Eye (tissue), 1 donor: ENCODE measurements around the gene EPM2AIP1.
"Not testable (repeated sequence)": the region's sequence is repeated elsewhere in the genome, so short reads cannot be mapped to it uniquely, and the experiment has no call there.

Source experiments
- DNase-seq: peaks from one replicate; pipeline ENCODE4 v3.0.0-alpha.2; 2015

Gene EPM2AIP1

DNA sequence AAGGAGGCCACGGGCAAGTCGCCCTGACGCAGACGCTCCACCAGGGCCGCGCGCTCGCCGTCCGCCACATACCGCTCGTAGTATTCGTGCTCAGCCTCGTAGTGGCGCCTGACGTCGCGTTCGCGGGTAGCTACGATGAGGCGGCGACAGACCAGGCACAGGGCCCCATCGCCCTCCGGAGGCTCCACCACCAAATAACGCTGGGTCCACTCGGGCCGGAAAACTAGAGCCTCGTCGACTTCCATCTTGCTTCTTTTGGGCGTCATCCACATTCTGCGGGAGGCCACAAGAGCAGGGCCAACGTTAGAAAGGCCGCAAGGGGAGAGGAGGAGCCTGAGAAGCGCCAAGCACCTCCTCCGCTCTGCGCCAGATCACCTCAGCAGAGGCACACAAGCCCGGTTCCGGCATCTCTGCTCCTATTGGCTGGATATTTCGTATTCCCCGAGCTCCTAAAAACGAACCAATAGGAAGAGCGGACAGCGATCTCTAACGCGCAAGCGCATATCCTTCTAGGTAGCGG is at the start of gene EPM2AIP1:
EPM2AIP1 (minus strand) TSS at position 326 of the 520 bp plus-strand sequence; CDS start at position 272, 54 bp downstream.
- DNase-seq = no peak

DNA sequence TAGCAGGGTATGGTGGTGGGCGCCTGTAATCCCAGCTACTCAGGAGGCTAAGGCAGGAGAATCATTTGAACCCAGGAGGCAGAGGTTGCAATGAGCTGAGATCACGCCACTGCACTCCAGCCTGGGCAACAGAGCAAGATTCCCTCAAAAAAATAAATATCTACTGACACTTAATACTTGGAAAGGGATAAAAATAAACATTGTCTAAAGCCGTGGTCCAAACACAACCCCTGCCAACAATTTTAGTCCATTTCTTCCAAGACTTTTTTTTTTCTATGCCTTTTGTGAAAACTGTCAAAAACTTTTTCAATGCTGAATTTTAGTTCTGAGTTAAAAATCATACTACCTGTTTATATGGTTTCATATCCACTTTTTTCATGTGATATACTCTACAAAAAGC is 49.8 kb upstream of the EPM2AIP1 start:
- DNase-seq = not testable (repeated sequence)

DNA sequence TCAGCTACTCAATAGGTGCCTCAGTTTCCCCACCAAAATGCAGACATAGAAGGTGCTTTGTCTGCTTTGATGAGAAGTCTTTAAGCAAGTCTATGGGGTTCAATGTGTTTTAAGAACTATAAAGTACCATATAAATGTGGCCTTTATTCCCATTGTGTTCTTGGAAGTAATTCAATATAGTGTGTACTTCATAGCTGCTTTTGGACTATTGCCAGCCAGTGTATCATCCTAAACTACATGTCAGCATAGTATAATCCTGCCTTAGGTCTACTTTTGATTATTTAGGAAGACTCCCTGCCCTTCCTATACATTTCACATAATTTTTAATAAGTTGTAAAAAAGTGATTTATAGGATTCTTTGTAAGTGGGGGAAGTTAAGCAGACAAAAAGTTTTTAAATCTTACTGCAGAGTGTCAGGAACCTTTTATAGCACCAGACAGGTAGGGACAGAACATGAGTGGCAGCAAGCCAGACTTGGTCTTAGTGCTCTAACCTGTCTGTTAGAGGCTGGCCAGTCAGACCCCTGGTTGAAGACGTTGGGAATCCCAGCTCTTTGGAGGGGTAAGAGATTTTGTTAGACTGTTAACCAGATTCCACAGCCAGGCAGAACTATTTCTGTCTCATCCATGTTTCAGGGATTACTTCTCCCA is 48.7 kb upstream of the EPM2AIP1 start:
- no peak for DNase-seq

DNA sequence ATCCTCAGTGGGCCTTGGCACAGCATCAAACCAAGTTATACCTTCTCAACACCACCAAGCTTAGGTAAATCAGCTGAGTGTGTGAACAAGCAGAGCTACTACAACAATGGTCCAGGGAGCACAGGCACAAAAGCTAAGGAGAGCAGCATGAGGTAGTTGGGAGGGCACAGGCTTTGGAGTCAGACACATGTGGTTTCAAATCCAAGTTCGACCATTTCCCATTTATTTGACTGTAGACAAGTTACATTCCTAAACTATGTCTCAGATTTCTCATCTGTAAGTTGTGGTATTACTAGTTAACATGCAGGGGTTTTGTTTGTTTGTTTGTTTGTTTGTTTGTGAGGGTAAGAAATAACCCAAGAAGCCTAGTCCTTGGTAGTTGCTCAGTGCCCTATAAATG is 47.3 kb upstream of the EPM2AIP1 start:
- DNase-seq = no peak

DNA sequence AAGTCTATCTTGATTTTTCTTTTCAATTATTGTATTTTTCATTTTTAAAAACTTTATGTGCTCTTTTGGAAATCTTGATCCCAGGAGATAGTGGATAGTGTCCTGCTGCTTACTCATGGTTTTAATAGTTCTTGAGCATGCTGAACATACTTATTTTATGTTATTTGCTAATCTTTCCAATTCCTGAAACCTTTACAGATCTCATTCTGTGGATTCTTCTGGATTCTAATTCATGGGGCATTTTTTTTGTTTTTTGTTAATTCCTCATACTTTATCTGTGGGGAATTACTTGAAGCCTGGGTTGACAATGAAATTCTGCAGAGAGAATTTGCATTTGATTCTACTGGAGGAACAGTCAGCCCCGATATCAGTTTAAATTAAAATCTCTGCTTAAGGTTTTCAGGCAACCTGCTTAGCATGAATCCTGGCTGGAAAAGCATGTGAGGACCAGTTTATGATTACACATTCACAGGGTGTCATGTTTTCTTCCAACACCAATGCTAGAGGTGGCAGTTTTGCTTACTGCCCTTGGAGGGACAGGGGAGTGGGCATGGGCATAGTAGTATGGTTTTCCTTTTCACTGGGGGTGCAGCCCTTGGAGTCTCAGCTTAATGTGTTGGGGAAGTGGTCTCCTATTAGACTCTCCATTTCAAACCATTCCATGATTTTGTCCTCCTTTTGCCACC is 46.4 kb upstream of the EPM2AIP1 start:
- DNase-seq = no peak

DNA sequence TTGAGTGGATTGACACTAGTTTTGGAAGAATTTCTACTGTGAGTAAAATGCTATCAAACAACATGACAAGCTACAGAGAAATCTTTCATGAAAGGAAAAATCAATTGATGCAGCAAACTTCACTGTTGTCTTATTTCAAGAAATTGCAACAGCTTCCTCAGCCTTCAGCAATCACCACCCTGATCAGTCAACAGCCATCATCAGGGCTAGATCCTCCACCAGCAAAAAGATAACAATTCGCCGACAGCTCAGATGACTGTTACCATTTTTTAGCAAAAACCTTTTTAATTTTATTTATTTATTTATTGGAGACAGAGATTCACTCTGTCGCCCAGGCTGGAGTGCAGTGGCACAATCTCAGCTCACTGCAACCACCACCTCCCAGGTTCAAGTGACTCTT is 44.4 kb upstream of the EPM2AIP1 start:
- no peak for DNase-seq

DNA sequence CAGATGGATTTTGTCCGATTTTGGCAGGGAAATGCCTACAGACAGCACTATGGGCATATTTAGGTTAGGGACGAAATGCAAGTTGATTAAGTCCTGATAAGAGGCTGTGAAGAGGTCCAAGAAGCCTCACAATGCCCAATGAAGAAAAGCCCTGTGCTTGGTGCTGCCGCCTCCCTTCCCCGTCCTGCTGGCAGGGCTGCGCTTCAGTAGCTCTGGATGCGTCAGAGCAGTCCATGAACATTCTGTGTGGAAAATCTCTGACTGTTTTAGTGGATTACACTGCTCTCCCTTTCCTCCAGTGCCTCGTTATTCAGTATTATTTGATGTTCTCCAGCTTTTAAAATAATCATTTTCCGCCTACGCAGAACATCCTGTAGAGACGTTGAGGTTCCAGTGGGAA is 40.0 kb upstream of the EPM2AIP1 start:
- no peak for DNase-seq

DNA sequence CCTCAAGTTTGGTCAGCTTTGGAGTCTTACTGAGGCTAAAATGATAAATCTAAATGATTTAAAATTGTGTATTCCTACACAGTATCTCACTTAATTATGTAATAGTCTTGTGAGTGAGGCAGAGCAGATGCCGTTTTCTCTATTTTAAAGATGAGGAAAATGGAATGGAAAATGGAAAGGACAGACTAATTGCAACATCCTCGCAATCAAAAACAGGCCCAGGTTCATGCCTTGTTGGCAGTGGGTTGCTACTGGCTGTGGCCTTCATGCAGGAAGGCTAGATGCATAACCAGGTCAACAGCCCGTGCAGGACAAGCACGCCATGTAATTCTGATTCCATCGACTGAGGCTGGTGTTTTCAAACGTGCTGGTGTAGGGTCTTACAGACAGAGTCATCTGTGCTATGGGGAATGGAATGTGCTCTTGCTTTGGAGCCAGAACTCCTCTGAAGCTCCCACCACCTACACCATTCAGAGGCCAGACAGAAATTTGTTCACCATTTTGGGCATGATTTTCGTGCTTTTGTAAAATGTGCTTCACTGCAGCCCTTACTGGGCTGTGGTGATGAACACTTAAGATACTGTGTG is 38.3 kb upstream of the EPM2AIP1 start:
- DNase-seq = no peak

DNA sequence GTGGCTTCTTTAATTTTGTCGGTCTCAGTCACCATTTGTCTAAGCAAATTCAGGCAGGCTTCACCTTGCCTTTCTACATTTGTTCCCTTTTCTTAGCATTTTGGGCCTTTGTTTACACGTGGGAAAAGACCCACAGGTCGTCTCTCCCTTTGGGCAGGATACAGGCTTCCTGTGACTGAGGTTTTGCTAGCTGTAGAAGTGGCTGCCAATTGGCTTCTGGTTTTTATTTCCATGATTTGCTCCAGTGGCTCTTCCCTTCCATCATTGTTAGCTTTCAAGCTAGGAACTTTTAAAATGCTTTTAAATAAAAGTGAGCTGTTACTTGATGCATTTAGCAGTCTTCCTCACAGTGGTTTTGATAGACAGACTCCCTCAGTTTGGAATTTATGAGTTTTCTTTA is 37.7 kb upstream of the EPM2AIP1 start:
- DNase-seq = no peak

DNA sequence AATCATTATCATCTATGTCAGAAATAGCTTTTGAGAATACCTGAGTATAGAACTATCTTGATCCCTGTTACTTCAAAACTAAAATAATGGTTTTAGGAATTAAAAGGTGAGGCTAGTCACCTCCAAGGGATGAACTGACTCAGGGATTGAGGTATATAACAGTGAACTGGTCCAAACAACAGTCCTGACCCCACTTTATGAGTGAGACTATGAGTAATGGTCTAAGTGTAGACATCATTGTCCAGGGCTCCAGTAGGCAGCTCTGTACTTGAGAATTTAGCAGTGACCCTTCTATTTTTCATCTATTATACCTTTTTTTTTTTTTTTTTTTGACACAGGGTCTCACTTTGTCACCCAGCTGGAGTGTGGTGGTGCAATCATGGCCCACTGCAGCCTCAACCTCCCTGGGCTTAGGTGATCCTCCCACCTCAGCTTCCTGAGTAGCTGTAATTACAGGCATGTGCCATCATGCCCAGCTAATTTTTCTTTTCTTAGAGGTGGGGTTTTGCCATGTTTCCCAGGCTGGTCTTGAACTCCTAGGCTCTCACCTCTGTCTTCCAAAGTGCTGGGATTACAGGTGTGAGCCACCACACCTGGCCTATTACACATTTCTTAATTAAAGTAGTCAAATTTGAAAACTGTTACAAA is 36.7 kb upstream of the EPM2AIP1 start:
- DNase-seq = no peak

DNA sequence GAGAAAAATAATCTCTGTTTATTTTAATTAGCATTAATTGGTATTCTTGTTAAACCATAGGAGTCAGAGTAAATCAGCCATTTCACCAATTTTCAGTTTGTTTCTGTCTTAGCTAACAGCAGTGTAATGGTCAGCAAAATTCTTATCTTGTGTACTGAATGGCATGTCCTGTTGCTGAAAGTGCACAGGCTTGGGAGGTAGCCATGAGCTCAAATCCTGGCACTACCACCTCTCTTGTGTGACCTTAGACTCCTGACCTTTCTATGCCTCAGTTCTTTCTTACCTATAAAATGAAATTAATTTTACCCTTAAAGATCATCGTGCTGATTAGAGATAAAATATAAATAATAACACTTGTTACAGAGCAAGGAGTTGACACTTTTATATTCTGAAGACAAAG is 36.2 kb upstream of the EPM2AIP1 start:
- no peak for DNase-seq

DNA sequence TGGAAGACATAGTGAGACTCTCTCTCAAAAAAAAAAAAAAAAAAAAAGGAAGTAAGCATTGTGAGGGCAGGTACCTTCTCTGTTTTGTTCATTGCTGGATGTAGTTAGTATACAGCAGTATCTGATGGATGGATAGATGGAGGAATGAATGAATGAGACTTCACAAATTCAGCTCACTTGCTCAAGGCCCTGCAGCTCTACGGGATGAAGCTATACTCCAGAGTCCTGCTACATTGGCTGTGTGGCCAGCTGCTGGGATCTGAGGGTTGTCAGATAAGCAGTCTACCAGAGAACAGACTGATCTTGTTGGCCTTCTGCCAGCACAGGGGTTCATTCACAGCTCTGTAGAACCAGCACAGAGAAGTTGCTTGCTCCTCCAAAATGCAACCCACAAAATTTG is 35.4 kb upstream of the EPM2AIP1 start:
- DNase-seq = no peak

DNA sequence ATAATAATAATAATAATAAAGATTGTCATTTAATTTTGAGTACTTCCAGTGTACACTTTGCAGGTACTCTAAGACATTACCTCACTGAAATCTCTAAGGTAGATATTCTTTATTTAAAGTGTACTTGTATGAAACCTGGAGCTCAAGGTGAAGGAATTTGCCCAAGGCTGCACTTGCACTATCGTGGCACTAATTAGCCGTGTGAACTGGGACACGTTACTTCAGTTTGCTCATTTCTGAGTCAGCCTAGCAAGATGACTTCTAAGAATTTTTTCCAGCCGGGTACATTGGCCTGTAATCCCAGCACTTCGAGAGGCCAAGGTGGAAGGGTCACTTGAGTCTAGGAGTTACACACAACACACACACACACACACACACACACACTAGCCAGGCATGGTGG is 33.9 kb upstream of the EPM2AIP1 start:
- DNase-seq = no peak

DNA sequence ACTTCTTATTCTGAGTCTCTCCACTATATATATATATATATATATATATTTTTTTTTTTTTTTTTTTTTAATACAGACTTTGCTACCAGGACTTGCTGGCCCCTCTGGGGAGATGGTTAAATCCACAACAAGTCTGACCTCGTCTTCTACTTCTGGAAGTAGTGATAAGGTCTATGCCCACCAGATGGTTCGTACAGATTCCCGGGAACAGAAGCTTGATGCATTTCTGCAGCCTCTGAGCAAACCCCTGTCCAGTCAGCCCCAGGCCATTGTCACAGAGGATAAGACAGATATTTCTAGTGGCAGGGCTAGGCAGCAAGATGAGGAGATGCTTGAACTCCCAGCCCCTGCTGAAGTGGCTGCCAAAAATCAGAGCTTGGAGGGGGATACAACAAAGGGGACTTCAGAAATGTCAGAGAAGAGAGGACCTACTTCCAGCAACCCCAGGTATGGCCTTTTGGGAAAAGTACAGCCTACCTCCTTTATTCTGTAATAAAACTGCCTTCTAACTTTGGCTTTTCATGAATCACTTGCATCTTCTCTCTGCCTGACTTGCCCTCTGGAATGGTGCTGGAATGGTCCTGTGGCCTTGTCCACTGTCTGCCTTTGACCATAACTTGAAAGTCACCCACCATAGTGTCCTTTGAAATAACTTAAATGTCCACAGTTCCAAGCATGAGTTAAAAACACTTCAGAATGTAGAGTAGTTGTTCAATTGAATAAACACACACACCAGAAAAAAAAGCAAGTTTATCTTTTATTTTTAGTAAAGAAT is 32.8 kb upstream of the EPM2AIP1 start:
- DNase-seq = no peak

DNA sequence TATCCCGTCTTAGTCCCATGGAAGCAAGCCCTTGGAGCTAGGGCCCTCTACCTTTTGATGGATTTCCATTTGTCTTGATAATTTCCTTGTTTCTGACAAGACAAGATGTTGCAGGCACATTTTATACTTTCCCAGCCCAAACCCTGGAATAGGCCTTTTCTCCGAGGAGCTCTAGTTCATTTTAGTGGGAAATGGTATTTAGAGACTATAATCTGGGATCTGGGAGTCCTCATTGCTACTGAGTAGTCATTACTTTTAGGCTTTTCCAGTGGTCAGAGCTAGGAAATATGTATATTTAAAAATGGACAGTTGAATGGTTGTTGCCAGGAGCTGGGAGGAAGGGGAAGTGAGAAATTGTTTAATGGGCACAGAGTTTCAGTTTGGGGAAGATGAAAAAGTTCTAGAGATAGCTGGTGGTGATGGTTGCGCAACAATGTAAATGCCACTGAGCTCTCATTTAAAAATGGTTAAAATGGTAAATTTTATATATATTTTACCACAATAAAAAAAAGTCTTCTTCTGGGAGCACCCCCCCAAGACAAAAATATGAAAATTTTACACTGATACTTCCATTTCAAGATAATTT is 32.0 kb upstream of the EPM2AIP1 start:
- DNase-seq = no peak

DNA sequence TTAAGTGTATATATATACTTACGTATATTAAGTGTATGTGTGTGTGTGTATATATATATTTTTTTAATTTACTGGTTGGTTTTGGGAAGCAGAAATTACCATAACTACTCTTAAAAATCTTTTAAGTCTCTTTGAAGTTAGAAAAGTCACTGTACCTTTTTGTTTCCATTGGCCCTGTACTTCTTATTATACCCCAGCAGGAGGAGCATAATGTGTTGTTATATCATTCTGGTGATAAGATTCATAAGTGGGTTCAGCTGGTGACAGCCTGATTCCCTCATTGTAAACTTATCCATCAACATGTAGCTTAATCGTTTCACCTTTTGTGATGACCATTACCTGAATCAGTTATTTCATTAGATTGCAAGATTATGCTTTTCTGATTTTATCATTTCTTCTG is 31.2 kb upstream of the EPM2AIP1 start:
- DNase-seq = no peak

DNA sequence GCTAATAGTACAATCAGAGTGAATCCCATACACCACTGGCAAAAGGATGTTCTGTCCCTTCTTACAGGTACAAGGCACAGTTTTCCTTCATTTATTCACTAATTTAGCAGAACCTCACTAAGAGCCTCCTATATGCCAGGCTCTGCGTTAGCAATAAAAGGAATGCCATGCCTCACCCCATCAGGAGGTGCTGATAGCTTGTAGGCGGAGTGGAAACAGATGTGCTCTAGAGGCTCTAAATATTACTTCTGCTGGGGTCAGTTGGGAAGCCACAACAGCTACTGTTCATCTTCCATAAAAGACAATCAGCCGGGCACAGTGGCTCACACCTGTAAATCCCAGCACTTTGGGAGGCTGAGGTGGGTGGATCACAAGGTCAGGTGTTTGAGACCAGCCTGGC is 24.8 kb upstream of the EPM2AIP1 start:
- DNase-seq = no peak

DNA sequence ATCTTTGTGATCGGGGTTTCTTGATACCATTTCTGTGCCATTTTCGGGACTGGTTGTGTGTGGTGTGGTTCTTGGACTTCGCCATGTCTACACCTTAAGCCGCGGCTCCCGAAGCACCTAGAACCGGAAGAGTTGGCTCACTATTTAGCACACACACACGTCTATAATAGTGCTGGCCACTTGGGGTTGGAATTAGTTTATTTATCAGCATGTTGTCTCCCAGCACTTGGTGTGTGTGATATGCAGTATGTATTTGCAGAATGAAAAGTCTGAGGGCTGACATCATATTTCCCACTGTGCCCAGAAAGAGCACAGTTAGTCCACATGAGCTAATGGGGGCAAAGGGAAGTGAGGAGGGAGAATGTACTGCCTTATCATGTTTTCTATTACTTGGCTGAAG is 24.0 kb upstream of the EPM2AIP1 start:
- DNase-seq = no peak

DNA sequence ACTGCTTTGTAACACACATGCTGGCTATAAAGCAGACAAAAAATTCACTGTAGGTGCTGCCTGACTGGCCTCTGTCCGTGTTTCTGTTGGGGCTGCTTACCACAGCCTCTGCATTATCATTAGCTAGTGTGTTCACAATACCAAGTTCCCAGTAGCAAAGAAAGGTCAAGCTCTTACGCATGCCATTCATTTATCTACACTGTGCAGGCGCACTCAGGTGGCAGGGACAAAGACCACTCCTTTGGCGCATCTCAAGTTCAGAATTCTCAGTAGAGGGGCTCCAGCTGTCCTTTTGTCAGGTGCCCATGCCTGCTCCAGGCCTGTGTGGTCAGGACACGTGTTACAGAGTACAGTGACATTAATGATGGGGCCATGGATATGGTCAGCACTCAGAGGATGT is 22.7 kb upstream of the EPM2AIP1 start:
- DNase-seq = no peak

DNA sequence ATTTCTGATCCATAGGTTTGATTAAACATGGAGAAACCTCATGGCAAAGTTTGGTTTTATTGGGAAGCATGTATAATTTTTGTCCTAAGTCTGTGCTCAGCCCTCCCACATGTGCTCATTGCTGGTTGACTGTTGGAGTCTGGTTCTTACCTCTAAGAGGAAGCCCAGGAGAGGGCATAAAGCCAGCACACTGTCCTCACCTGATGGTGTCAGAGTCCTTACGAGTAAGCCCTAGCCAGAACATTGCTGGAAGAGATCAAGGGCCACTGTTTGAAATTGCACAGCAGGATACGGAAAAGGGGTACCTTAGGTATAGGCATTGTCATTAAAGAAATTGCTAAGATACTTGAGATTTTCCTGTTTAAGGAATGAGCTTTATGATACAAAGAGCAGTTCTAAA is 21.7 kb upstream of the EPM2AIP1 start:
- DNase-seq = no peak

DNA sequence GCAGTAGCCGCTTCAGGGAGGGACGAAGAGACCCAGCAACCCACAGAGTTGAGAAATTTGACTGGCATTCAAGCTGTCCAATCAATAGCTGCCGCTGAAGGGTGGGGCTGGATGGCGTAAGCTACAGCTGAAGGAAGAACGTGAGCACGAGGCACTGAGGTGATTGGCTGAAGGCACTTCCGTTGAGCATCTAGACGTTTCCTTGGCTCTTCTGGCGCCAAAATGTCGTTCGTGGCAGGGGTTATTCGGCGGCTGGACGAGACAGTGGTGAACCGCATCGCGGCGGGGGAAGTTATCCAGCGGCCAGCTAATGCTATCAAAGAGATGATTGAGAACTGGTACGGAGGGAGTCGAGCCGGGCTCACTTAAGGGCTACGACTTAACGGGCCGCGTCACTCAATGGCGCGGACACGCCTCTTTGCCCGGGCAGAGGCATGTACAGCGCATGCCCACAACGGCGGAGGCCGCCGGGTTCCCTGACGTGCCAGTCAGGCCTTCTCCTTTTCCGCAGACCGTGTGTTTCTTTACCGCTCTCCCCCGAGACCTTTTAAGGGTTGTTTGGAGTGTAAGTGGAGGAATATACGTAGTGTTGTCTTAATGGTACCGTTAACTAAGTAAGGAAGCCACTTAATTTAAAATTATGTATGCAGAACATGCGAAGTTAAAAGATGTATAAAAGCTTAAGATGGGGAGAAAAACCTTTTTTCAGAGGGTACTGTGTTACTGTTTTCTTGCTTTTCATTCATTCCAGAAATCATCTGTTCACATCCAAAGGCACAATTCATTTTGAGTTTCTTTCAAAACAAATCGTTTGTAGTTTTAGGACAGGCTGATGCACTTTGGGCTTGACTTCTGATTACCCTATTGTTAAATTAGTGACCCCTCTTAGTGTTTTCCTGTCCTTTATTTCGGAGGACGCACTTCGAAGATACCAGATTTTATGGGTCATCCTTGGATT is 674 bp upstream of the EPM2AIP1 start, which contains the start of gene MLH1:
MLH1 (plus strand) TSS at position 193 of the 958 bp plus-strand sequence; CDS start at position 223, 30 bp downstream.
- DNase-seq = peak; percentile 100
